Progenitor cell of endocrine pancreas (in vitro differentiated cells): Measurements from ENCODE around the gene DNAJC13. TPM values are rescaled to one million over a fixed set of nuclear protein-coding genes. Genes with fewer than 3 reads are reported as not detected.

ENCODE experiments used
- DNase-seq: peaks from one replicate; pipeline ENCODE4 v3.0.0; 2021; ENCODE audit warnings: low spot score; ENCODE audit not compliant: unreplicated experiment
- H3K27ac Mint-ChIP-seq: 2 replicates; pipeline ENCODE4 v1.8.0; 2021; ENCODE audit warnings: mild to moderate bottlenecking, moderate library complexity, mixed read lengths
- H3K27me3 Mint-ChIP-seq: 2 replicates; pipeline ENCODE4 v1.8.0; 2021; ENCODE audit warnings: mixed read lengths
- H3K36me3 Mint-ChIP-seq: 2 replicates; pipeline ENCODE4 v1.8.0; 2022; ENCODE audit warnings: mixed read lengths; ENCODE audit not compliant: insufficient read depth
- H3K4me1 Mint-ChIP-seq: 2 replicates; pipeline ENCODE4 v1.8.0; 2021; ENCODE audit warnings: low read depth, mixed read lengths
- H3K4me3 Mint-ChIP-seq: 2 replicates; pipeline ENCODE4 v1.8.0; 2021; ENCODE audit warnings: low read depth, mild to moderate bottlenecking, moderate library complexity, mixed read lengths
- H3K9me3 Mint-ChIP-seq: 2 replicates; pipeline ENCODE4 v1.8.0; 2021; ENCODE audit warnings: low read depth, mixed read lengths
- CTCF ChIP-seq: fragments of 200-600 bp; sonication (generic); IDR thresholded peaks from one replicate; pipeline ENCODE4 v1.5.0; 2021; ENCODE audit warnings: antibody characterized with exemption, mild to moderate bottlenecking; ENCODE audit not compliant: unreplicated experiment
- total RNA-seq: library from RNA; stranded (reverse); gene quantifications from 2 replicates; pipeline ENCODE4 v1.2.1, GENCODE V29; 2021

Gene DNAJC13
- total RNA-seq, 1 donor from 2014 or later: 37.3 TPM

GRCh38 chr3:132570016-132570415, 152.7 kb downstream of the DNAJC13 start:
- no peak for TF ChIP-seq CTCF
- Mint-ChIP-seq H3K4me1 (no peaks in the 10 kb centered on the region), H3K27ac (no peak overlapping the region), H3K27me3 (no peaks in the 10 kb centered on the region), H3K4me3 (no peak overlapping the region), H3K36me3 (peaks cover 8% of the 10 kb centered on the region), H3K9me3 (peaks cover 5% of the 10 kb centered on the region)
- no peak for DNase-seq

- no peak overlapping the region for H3K4me3 Mint-ChIP-seq
- no peaks in the 10 kb centered on the region for H3K4me1 Mint-ChIP-seq
Measured at GRCh38 chr3:132573797-132574211, 156.5 kb downstream of the DNAJC13 start.

GRCh38 chr3:132587401-132587800, 170.1 kb downstream of the DNAJC13 start:
- Mint-ChIP-seq H3K4me3 (no peak overlapping the region), H3K36me3 (peaks cover 2% of the 10 kb centered on the region), H3K27ac (no peak overlapping the region)

More at GRCh38 chr3:132573797-132574211, 156.5 kb downstream of the DNAJC13 start:
- no peak for TF ChIP-seq CTCF
- H3K9me3 Mint-ChIP-seq: peaks cover 5% of the 10 kb centered on the region
- no peak overlapping the region for H3K27ac Mint-ChIP-seq
- no peak for DNase-seq
- no peaks in the 10 kb centered on the region for H3K27me3 Mint-ChIP-seq
- H3K36me3 Mint-ChIP-seq: peaks cover 13% of the 10 kb centered on the region

More at GRCh38 chr3:132587401-132587800, 170.1 kb downstream of the DNAJC13 start:
- Mint-ChIP-seq H3K9me3 (no peaks in the 10 kb centered on the region), H3K4me1 (no peaks in the 10 kb centered on the region), H3K27me3 (no peaks in the 10 kb centered on the region)
- TF ChIP-seq CTCF: no peak
- no peak for DNase-seq

Other genes starting within 250 kb of the DNAJC13 start
- gene ACP3, start 100.1 kb upstream of the DNAJC13 start, total RNA-seq: 8.1 and 9.1 TPM in 2 replicates
- not detected in 2 replicates for gene ACKR4, start 179.8 kb downstream of the DNAJC13 start, total RNA-seq
- gene ACAD11, start 242.3 kb downstream of the DNAJC13 start, total RNA-seq: 14.2 and 14.8 TPM in 2 replicates
- gene UBA5, start 242.8 kb downstream of the DNAJC13 start, total RNA-seq: 40.9 and 42.7 TPM in 2 replicates